ENCODE measurements around the gene FOXI1. TPM values are rescaled to one million over a fixed set of nuclear protein-coding genes. Genes with fewer than 3 reads are reported as not detected.
"Not testable (repeated sequence)": the region's sequence is repeated elsewhere in the genome, so short reads cannot be mapped to it uniquely, and the experiment has no call there.

The FOXI1 gene
- total RNA-seq, 1 experiment from 2014 or later, result 0.59 TPM

DNA sequence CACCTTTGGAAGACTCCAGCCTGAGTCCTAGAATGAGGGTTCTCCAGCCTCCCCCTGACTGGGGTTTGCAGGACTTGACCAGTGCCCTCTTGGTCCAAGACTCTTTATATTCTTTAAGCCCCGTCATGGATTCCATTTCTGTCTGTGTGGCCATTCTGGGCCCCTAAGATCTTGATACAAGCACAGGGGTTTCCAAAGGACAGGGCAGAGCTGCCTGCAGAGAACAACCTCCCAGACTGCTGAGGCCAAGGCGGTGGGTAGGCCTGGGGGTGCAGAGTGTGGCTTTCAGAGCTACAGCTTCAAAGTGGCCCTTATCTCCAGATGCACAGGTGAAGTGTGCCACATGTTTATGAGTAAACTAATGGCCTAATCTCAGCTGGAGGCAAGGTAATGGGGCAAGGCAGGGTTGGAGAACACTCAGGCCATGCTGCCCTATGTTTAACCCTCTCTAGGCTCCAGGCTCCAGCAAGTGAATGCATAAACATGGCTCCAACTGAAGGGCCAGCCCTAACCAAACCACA, 32.1 kb downstream of the FOXI1 start:
- no peaks in the 10 kb centered on the region for H3K9me3 ChIP-seq
- H3K36me3 ChIP-seq, result no peaks in the 10 kb centered on the region
- DNase-seq, result no peak
- no peak overlapping the region for H3K4me3 ChIP-seq
- H3K27me3 ChIP-seq, result no peaks in the 10 kb centered on the region

DNA sequence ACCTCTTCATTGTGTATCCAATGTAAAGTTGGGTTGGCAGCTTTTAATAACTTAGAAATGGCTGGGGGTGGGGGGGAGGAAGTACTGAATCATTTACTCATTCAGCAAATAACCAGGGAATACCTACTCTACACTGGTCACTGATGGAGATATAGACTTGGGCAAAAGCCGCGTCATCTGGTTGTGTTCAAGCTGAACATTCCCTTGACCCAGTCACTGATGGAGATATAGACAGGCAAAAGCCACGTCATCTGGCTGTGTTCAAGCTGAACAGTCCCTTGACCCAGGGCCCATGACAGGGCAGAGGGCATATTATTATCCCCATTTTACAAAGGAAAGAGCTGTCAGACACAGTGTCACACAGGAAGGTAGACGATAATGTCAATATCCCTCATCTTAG, 32.6 kb downstream of the FOXI1 start:
- DNase-seq, result no peak
- Histone ChIP-seq H3K36me3 (no peaks in the 10 kb centered on the region), H3K9me3 (no peaks in the 10 kb centered on the region), H3K27me3 (no peaks in the 10 kb centered on the region), H3K4me3 (no peak overlapping the region)

DNA sequence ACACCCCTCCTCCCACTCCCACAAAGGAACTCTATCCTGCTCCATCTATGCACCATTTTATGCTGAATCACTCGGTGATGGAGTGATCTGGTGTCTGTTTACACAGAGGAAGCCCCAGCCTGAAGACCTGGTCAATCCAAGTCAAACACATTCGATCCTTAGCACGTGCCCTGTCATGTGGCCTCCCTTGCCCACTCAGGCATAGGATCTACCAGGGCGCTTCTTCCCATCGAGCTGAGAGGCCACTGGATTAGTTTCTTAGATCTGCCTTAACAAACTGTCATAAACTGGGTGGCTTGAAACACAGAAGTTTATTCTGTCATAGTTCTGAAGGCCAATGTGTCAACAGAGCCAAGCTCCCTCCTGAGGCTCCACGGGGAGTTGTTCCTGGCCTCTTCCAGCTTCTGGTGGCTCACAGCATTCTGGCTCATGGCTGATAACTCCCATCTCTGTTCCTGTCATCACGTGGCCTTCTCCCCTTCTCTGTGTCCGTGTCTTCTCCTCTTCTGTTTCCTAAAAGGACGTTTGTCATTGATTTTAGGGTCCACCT, 34.2 kb downstream of the FOXI1 start:
- H3K36me3 ChIP-seq, result no peaks in the 10 kb centered on the region
- no peaks in the 10 kb centered on the region for H3K27me3 ChIP-seq
- no peaks in the 10 kb centered on the region for H3K9me3 ChIP-seq
- no peak for DNase-seq
- H3K4me3 ChIP-seq, result no peak overlapping the region

DNA sequence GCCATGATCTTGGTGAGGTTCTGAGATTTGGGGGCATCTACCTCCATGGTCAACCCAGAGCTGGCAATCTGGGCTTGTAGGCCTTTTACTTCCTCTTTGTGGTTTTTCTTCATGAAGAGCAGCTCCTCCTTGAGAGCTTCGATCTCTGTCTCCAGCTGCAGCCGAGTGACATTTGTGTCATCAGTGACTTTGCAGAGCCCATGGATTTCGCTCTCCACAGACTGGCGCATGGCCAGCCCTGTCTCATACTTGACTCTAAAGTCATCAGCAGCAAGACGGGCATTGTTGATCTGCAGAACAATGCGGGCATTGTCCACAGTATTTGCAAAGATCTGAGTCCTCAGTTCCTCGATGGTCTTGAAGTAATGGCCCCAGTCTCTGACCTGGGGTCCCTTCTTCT, 35.5 kb downstream of the FOXI1 start:
- H3K9me3 ChIP-seq, H3K27me3 ChIP-seq, DNase-seq, H3K36me3 ChIP-seq, H3K4me3 ChIP-seq: not testable (repeated sequence)

DNA sequence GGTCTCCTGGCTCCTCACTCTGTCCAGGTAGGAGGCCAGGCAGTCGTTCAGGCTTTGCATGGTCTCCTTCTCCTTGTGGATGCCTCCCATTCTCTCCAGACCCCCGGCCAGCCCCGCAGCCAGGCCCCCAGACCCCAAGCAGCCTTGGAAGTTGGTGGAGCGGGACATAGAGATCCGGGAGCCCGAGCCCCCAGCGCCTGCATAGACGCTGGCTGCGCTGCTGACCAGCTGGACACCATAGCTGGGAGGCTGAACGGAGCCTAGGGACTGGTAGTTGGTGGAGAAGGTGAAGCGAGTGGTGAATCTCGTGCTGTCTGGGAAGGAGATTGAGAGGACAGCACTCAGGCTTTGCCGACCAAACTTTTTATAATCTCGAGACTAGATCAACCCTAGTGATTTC, 35.9 kb downstream of the FOXI1 start:
- H3K36me3 ChIP-seq, result no peaks in the 10 kb centered on the region
- no peaks in the 10 kb centered on the region for H3K9me3 ChIP-seq
- no peak for DNase-seq
- no peaks in the 10 kb centered on the region for H3K27me3 ChIP-seq
- no peak overlapping the region for H3K4me3 ChIP-seq

DNA sequence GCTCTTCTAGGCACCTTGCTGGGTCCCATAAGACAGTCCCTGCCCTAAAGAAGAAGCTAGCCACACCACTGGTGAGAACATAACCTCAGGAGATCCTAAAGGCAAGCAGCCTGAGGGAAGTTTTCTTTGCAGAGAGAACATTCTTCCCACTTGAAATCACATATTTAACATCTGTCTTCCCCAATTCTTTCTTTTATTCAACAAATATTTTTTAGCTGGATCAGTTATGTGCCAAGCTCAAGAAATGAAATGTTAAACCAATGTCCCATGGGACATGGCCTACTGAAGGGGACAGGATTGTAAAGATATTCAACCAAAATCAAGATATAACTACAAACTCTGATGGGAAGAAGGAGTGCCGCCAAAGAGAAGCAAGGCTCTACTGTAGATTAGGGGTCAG, 36.5 kb downstream of the FOXI1 start:
- H3K9me3 ChIP-seq, result no peaks in the 10 kb centered on the region
- no peaks in the 10 kb centered on the region for H3K36me3 ChIP-seq
- H3K27me3 ChIP-seq, result no peaks in the 10 kb centered on the region
- DNase-seq, result no peak
- H3K4me3 ChIP-seq, result no peak overlapping the region

DNA sequence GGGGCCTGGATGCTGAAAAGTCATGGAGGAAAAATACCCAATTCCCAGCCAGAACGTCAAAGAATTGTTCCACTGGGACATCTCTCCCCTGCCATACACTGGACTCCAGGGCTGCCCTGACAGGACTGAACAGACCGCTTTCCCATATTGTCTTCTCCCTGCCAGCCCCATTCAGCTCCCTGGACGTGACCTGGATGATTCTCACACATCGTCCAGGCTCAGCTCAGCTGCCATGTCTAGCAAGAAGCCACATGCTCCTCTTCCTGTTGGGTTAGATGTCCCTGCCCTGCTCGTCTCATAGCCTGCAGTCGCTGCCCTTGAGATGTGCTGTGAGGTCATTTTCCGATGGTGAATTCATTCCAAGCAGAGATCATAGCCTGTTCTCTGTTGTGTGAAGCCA, 37.4 kb downstream of the FOXI1 start:
- H3K9me3 ChIP-seq, result no peaks in the 10 kb centered on the region
- H3K4me3 ChIP-seq, result no peak overlapping the region
- no peaks in the 10 kb centered on the region for H3K27me3 ChIP-seq
- H3K36me3 ChIP-seq, result no peaks in the 10 kb centered on the region
- no peak for DNase-seq

DNA sequence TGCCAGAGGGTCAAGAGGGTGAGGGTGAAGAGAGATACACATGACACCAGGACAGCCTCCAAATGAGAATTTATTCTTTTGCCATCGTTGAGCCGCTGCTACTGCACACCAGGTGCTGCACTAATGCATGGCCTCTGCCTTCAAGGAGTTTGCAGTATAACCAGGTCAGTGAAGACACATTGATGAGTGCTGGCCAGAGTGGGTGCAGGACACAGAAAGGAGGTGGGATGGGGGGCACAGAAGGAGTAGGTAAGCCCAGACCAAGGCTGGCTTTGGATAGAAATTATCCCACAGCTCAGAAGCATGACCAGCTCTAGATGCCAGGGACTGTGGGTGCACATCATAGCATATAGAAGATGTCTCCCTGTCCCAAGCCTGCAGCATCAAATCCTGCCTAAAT, 38.0 kb downstream of the FOXI1 start:
- no peaks in the 10 kb centered on the region for H3K36me3 ChIP-seq
- no peaks in the 10 kb centered on the region for H3K27me3 ChIP-seq
- DNase-seq, result no peak
- H3K4me3 ChIP-seq, result no peak overlapping the region
- H3K9me3 ChIP-seq, result no peaks in the 10 kb centered on the region

DNA sequence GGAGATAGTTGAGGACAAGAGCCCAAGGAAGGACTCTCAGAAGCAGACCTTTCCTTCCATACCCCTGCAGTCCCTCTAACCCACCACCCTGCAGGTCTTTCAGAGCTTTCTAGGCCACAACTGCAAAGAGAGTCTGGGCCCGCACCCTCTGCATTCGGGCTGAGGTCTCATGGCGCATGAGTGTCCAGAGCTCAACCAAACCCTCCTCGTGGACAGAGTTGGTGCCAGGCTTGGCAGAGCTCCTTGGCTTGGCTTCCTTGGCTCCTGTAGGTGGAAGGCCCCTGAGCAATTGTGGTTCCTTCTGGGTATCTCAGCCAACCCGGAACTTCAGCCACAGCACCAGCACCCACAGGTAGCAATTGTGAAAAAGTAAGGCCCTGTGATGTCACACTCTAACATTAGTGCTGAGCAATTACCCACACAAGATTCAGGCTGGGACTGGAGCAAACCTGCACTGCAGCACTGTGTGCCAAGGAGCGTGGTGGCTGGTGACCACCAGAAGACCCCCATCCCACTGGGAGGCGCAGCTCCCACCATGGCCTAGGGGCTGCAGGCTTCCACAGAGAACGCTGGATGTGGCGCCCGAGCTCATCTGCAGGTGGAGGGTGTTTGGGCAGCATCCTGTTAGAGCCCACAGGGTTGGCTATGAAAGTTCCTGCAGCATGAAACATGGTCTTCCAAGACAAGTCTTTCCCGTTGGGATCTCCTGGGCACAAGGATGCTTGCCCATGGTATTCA, 38.8 kb downstream of the FOXI1 start:
- Histone ChIP-seq H3K27me3 (no peaks in the 10 kb centered on the region), H3K36me3 (no peaks in the 10 kb centered on the region), H3K9me3 (no peaks in the 10 kb centered on the region), H3K4me3 (no peak overlapping the region)
- DNase-seq, result peak; percentile 72

DNA sequence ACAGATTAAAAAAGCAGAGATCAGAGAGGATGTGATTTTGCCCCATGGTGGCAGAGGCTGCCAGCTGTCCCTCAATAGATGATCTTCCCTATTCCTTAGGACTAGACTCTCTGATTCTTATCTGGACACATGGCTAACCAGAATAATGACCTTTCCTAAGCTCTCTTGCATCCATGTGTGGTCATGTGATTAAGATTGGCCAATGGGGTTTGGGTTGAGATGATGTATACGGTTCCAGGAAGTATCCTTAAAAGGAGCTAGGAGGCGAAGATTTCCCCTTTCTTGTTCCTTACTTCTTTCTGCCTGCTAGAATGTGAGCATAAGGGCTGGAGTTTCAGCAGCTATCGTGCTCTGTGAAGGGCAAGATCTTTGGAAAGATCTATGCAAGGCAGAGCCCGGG, 39.8 kb downstream of the FOXI1 start:
- no peak for DNase-seq
- Histone ChIP-seq H3K4me3 (no peak overlapping the region), H3K36me3 (no peaks in the 10 kb centered on the region), H3K9me3 (no peaks in the 10 kb centered on the region), H3K27me3 (no peaks in the 10 kb centered on the region)

DNA sequence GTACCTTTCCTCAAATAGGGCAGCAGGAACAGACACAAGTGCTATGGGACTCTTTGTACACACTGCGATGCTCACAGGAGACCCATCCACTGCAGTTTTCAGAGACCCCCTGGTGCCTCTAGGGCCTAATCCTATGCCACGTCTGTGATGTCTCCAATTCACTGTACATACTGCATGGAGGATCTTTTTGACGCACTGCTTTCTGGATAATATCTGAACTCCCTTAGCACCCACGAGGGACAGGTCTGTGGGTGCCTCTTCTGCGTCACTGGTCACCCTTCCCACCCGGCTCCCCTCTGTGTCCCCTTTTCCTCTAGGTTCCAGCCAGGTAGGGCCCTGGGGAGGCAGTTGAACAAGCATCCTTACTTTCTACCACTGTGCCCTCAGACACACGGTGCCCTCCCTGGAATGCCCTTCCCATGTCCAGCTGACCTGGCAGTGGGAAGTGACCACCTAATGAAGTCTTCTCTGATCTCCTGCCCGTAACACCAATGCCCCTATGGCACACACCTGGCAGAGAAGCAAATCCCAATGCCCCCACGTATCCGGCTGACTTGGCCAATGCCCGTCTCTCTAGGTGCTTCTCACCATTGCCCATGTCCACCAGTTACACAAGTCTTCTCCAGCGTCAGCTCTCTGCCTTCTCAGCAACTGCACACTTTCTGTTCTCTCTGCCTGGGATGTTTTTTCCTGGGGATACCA, 41.5 kb downstream of the FOXI1 start:
- H3K4me3 ChIP-seq, result no peak overlapping the region
- no peaks in the 10 kb centered on the region for H3K27me3 ChIP-seq
- no peaks in the 10 kb centered on the region for H3K36me3 ChIP-seq
- DNase-seq, result no peak
- no peaks in the 10 kb centered on the region for H3K9me3 ChIP-seq

DNA sequence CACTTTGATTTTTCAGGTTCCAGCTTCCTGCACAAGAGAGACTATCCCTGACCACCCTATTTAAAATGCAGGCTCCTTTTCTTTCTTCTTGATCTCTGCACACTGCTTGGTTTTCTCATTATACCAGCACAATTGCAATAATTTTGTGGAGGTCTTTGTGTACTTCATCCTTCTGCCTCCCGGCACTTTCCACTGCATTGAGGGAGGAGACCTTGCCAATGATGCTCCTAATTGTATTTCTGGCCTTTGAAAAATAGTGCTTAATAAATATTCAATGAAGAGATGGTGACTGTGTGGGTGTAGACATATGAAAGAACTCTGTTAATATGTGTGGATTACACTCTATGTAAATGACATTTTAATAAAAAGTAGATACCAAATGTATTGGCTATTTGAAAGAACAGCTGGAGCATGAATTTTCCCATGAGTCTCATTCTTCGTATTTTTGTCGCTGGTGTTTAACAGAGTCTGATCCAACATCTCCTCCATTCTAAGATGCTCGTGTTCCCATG, 42.1 kb downstream of the FOXI1 start:
- no peak overlapping the region for H3K4me3 ChIP-seq
- no peak for DNase-seq
- no peaks in the 10 kb centered on the region for H3K9me3 ChIP-seq
- no peaks in the 10 kb centered on the region for H3K27me3 ChIP-seq
- H3K36me3 ChIP-seq, result no peaks in the 10 kb centered on the region

DNA sequence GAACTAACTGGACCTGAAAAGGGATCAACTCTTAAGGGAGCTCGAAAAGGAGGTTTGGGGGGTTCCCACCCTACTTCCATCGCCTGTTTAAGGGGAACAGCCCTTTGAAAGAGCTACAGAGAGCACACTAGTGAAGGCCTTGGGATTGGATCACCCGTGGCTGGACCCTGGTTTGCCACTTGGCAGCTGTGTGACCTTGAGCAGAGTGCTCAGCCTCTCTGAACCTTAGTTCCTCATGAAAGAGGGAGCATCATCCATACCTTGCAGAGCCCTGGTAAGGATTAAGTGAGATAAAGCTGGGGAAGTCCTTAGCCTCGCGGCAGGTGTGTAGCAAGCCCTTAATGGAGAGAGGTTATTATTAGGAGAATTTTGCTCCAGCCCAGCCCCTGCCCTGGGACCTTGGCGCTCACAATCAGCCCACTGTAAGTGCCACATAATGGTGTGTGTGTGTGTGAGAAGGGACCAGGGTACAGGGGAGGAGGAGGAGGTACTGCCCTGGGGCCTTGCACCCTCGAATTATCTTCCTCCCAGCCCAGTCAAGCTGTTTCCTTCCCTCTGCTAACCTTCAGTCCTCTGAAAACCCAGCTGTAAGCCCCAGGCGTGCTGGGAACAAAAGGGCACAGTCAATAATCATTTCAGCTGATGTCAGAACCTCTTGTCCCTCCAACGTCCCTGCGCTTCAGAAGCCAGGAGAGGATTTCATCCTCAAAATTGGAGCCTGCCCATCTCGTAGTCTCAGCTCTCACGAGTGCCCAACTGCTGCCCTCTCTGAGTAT, 42.9 kb downstream of the FOXI1 start:
- Histone ChIP-seq H3K9me3 (no peaks in the 10 kb centered on the region), H3K27me3 (no peaks in the 10 kb centered on the region), H3K36me3 (no peaks in the 10 kb centered on the region), H3K4me3 (no peak overlapping the region)
- DNase-seq, result no peak

DNA sequence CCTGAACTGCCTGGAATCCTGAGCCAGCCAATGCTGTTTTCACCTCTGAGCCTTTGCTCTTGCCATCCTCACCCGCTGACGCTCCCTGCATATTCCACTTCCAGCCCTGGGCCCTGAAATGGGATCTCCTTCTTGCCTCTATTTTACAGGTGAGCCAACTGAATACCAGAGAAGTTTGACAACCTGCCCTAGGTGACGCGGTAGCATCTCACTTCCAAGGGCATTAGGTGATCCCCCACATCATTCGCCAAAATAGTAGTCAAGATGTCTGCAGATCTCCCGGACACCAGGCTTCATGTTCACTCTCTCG, 43.5 kb downstream of the FOXI1 start:
- Histone ChIP-seq H3K36me3 (no peaks in the 10 kb centered on the region), H3K4me3 (no peak overlapping the region), H3K27me3 (no peaks in the 10 kb centered on the region), H3K9me3 (no peaks in the 10 kb centered on the region)
- no peak for DNase-seq

DNA sequence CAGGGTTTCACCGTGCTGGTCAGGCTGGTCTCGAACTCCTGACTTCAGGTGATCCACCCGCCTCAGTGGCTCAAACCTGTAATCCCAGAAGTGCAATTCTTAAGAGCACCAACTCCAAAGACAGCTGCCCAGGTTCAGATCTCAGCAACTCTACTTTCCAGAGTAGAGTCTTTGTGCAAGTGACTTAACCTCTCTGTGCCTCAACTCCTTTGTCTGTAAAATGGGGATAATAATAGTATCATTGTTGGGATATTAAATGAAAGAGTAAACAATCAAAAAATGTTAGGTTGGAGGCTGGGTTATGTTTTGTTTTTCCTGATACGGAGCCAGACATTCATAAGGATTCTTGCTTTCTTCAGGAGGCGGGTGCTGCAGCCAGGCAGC, 45.0 kb downstream of the FOXI1 start:
- no peak for DNase-seq
- Histone ChIP-seq H3K9me3 (no peaks in the 10 kb centered on the region), H3K27me3 (no peaks in the 10 kb centered on the region)

DNA sequence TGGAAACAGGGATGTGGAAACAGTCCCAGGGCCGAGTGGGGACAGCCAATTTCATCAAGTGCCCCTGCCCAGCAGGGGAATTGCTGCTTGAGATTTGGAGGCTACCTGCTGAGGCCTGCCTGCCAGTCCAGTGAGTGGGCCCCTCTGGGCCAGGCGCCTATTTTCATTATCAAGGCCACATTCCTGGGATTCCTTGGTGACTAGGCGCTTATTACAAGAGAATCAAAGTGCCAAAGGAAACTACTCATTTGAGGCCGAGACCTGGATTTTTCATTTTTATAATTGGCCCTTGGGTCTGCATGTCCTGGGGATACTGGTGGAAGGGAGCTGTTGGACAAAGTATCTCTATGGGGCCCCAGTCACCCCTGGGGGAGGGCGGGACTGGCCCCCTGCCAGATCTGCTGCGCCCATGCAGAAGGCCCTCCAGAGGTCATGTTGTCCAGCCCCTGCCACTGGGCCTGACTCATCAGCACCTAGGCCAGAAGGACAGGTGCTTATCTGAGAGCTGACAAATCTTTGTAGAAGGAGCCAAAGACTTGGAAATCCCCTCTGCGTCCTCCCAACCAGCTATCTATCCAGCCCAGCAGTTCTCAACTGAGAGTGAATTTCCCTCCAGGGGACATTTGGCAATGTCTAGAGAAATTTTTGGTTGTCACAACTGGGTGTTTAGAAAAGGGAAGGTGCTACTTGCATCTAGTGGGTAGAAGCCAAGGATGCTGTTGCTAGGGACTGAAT, 45.6 kb downstream of the FOXI1 start:
- Histone ChIP-seq H3K4me3 (no peak overlapping the region), H3K27me3 (no peaks in the 10 kb centered on the region), H3K9me3 (no peaks in the 10 kb centered on the region), H3K36me3 (no peaks in the 10 kb centered on the region)
- peak; percentile 100 for DNase-seq

More for the DNA sequence above, 45.0 kb downstream of the FOXI1 start:
- no peaks in the 10 kb centered on the region for H3K36me3 ChIP-seq
- no peak overlapping the region for H3K4me3 ChIP-seq

Data from MG63 (cell line).